Measurements from ENCODE around the gene ATXN1L. TPM values are rescaled to one million over a fixed set of nuclear protein-coding genes. Genes with fewer than 3 reads are reported as not detected.
A peak's percentile ranks its signal among the peaks of the same experiment; 100 is the strongest.

ATXN1L gene
- total and polyA plus RNA-seq, 4 donors = 5.7 to 15.0 (median 8.5) TPM

DNA sequence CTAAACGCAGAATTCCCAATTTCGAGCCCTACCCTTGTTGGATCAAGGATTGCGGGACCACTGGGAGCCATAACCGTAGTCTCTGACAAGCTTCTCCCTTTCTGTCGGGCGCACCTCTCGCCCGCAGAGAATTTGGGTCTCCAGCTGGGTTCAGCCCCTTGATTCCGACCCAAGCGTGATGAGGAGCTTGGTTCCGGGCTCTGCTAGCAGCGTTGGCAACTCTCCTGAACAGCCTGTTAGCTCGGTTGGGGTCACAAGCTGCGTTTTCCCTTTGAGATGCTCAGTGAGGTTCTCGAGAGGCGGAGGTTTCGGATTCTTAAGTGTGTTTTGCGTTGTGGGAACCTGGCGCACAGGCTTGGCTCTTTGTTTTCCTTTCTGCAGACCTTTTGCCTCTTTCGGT, 655 bp downstream of the ATXN1L start:
- Histone ChIP-seq H3K27ac (ENCODE audit: low read depth in 1 of 2, low read length in 2 of 2) (peak overlapping the region; percentile 79 to 87), H3K9me3 (ENCODE audit: control insufficient read depth in 4 of 4, low read length in 3 of 4) (no peaks in the 10 kb centered on the region), H3K4me3 (ENCODE audit: low read depth in 1 of 3, low read length in 3 of 3) (peak overlapping the region; percentile 89 to 93 (median 91)), H3K9ac (ENCODE audit: low read depth in 1 of 2, low read length in 2 of 2) (peak overlapping the region; percentile 80 to 93), H3K27me3 (ENCODE audit: control insufficient read depth in 4 of 4, insufficient read depth in 4 of 4, low read length in 3 of 4) (no peaks in the 10 kb centered on the region), H3K4me1 (ENCODE audit: control insufficient read depth in 4 of 4, insufficient read depth in 4 of 4, low read length in 3 of 4) (peaks cover 0 to 14% (median 13%) of the 10 kb centered on the region in 4 donors), H3K36me3 (ENCODE audit: control insufficient read depth in 4 of 4, insufficient read depth in 3 of 4, low read depth in 1 of 4, low read length in 3 of 4) (peaks cover 9 to 36% (median 23%) of the 10 kb centered on the region in 4 donors)
- under 1% methylated on average over 20 of the region's 20 CpGs for WGBS
- peak; percentile 39 for DNase-seq (ENCODE audit: low spot score)
- no peak for TF ChIP-seq SP1 (IDR thresholded peaks at IDR 0.05)
- TF ChIP-seq, protein P1, sequence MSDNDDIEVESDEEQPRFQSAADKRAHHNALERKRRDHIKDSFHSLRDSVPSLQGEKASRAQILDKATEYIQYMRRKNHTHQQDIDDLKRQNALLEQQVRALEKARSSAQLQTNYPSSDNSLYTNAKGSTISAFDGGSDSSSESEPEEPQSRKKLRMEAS (IDR thresholded peaks at IDR 0.05) = no peak
- TF ChIP-seq HNF4A (conservative IDR thresholded peaks at IDR 0.05) = no peak
- no peak for TF ChIP-seq FOXA2 (IDR thresholded peaks at IDR 0.05)
- no peak for TF ChIP-seq EGR1 (IDR thresholded peaks at IDR 0.05; ENCODE audit: low read depth in 2 of 2)
- TF ChIP-seq HNF4G (IDR thresholded peaks at IDR 0.05) = no peak
- TF ChIP-seq, protein P2, sequence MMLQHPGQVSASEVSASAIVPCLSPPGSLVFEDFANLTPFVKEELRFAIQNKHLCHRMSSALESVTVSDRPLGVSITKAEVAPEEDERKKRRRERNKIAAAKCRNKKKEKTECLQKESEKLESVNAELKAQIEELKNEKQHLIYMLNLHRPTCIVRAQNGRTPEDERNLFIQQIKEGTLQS (IDR thresholded peaks at IDR 0.05) = no peak
- TF ChIP-seq YY1 (IDR thresholded peaks at IDR 0.05) = no peak
- TF ChIP-seq TAF1 (conservative IDR thresholded peaks at IDR 0.05) = no peak
- no peak for TF ChIP-seq GABPA (IDR thresholded peaks at IDR 0.05 in 1 of 2, conservative IDR thresholded peaks at IDR 0.05 in 1 of 2)
- TF ChIP-seq, protein P3, sequence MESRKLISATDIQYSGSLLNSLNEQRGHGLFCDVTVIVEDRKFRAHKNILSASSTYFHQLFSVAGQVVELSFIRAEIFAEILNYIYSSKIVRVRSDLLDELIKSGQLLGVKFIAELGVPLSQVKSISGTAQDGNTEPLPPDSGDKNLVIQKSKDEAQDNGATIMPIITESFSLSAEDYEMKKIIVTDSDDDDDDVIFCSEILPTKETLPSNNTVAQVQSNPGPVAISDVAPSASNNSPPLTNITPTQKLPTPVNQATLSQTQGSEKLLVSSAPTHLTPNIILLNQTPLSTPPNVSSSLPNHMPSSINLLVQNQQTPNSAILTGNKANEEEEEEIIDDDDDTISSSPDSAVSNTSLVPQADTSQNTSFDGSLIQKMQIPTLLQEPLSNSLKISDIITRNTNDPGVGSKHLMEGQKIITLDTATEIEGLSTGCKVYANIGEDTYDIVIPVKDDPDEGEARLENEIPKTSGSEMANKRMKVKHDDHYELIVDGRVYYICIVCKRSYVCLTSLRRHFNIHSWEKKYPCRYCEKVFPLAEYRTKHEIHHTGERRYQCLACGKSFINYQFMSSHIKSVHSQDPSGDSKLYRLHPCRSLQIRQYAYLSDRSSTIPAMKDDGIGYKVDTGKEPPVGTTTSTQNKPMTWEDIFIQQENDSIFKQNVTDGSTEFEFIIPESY (IDR thresholded peaks at IDR 0.05) = no peak
- no peak for TF ChIP-seq JUND (IDR thresholded peaks at IDR 0.05)
- TF ChIP-seq FOXA1 (IDR thresholded peaks at IDR 0.05) = no peak
- no peak for TF ChIP-seq NR2F2 (IDR thresholded peaks at IDR 0.05)
- no peak for TF ChIP-seq RAD21 (IDR thresholded peaks at IDR 0.05)

DNA sequence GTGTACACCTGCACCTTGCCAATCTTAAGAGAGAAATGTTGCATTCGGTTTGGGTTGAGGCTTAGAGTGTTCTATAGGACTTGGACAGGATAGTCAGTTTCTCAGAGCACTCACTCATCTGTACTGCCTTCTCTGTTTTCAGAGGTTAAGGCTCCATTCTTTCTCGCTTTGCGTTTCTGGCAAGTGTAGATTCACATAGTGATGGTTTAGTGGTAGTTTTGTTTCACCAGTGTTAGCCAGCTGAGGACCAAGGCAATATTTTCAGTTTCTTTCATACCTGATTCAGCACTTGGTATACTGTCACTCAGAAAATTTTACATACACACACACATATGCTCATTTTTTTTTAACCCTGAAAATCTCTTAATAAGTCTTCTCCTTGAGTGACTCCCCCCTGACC, 1.3 kb downstream of the ATXN1L start:
- TF ChIP-seq JUND (IDR thresholded peaks at IDR 0.05) = no peak
- no peak for TF ChIP-seq YY1 (IDR thresholded peaks at IDR 0.05)
- TF ChIP-seq EGR1 (IDR thresholded peaks at IDR 0.05; ENCODE audit: low read depth in 2 of 2) = no peak
- TF ChIP-seq HNF4A (conservative IDR thresholded peaks at IDR 0.05) = no peak
- no peak for TF ChIP-seq NR2F2 (IDR thresholded peaks at IDR 0.05)
- no peak for TF ChIP-seq HNF4G (IDR thresholded peaks at IDR 0.05)
- no peak for TF ChIP-seq RAD21 (IDR thresholded peaks at IDR 0.05)
- TF ChIP-seq, protein P4, sequence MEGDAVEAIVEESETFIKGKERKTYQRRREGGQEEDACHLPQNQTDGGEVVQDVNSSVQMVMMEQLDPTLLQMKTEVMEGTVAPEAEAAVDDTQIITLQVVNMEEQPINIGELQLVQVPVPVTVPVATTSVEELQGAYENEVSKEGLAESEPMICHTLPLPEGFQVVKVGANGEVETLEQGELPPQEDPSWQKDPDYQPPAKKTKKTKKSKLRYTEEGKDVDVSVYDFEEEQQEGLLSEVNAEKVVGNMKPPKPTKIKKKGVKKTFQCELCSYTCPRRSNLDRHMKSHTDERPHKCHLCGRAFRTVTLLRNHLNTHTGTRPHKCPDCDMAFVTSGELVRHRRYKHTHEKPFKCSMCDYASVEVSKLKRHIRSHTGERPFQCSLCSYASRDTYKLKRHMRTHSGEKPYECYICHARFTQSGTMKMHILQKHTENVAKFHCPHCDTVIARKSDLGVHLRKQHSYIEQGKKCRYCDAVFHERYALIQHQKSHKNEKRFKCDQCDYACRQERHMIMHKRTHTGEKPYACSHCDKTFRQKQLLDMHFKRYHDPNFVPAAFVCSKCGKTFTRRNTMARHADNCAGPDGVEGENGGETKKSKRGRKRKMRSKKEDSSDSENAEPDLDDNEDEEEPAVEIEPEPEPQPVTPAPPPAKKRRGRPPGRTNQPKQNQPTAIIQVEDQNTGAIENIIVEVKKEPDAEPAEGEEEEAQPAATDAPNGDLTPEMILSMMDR (IDR thresholded peaks at IDR 0.05; ENCODE audit: low read depth, low read length, missing input control) = no peak
- no peak for TF ChIP-seq SP1 (IDR thresholded peaks at IDR 0.05)
- Histone ChIP-seq H3K4me1 (ENCODE audit: control insufficient read depth in 4 of 4, insufficient read depth in 4 of 4, low read length in 3 of 4) (peaks cover 0 to 14% (median 13%) of the 10 kb centered on the region in 4 donors), H3K27me3 (ENCODE audit: control insufficient read depth in 4 of 4, insufficient read depth in 4 of 4, low read length in 3 of 4) (no peaks in the 10 kb centered on the region), H3K9me3 (ENCODE audit: control insufficient read depth in 4 of 4, low read length in 3 of 4) (no peaks in the 10 kb centered on the region), H3K9ac (ENCODE audit: low read depth in 1 of 2, low read length in 2 of 2) (peak overlapping the region in 1 of 2 donors; percentile 80), H3K27ac (ENCODE audit: low read depth in 1 of 2, low read length in 2 of 2) (no peak overlapping the region), H3K4me3 (ENCODE audit: low read depth in 1 of 3, low read length in 3 of 3) (peak overlapping the region in 1 of 3 donors; percentile 89), H3K36me3 (ENCODE audit: control insufficient read depth in 4 of 4, insufficient read depth in 3 of 4, low read depth in 1 of 4, low read length in 3 of 4) (peaks cover 9 to 42% (median 26%) of the 10 kb centered on the region in 4 donors)
- DNase-seq (ENCODE audit: low spot score) = no peak
- 60% methylated on average over 3 of the region's 3 CpGs for WGBS
